Colonic mucosa (tissue), 4 donors: Measurements from ENCODE around the gene PIPOX. TPM values are rescaled to one million over a fixed set of nuclear protein-coding genes. Genes with fewer than 3 reads are reported as not detected.

Experiments
- DNase-seq: peaks from one replicate; pipeline ENCODE4 v3.0.0-alpha.2; 2020
- H3K27ac ChIP-seq: fragments of 200-600 bp; one replicate; pipeline ENCODE4 v1.8.0; 2021
- H3K27me3 ChIP-seq: fragments of 200-600 bp; one replicate; pipeline ENCODE4 v1.8.0; 2021
- H3K36me3 ChIP-seq: fragments of 200-600 bp; one replicate; pipeline ENCODE4 v1.8.0; 2021
- H3K4me1 ChIP-seq: fragments of 200-600 bp; one replicate; pipeline ENCODE4 v1.8.0; 2021; ENCODE audit warnings: mild to moderate bottlenecking
- H3K4me3 ChIP-seq: fragments of 200-600 bp; one replicate; pipeline ENCODE4 v1.8.0; 2021
- H3K9ac ChIP-seq, 2 donors: one replicate each; pipeline ENCODE4 v1.7.0; 2013; ENCODE audit warnings: control low read depth in 2 of 2, low read depth in 2 of 2, low read length in 2 of 2
- H3K9me3 ChIP-seq: fragments of 200-600 bp; one replicate; pipeline ENCODE4 v1.8.0; 2021
- intact Hi-C: fragments of 100-400 bp; cut with DNase I; formaldehyde crosslinking; loops from one replicate; pipeline ENCODE4 v1.14.1; 2022
- total RNA-seq, 2 donors: library from RNA; stranded (reverse); fragmentation: NEBNext Ultra II Directional in 1 of 2; extraction: Animal tissue kit (Norgen Biotek cat#: 25700) in 1 of 2; gene quantifications; one replicate each; pipeline ENCODE4 v1.2.1, GENCODE V29; 2021
- TF ChIP-seq, protein P1 (sequence below): fragments of 200-600 bp; IDR thresholded peaks from one replicate; pipeline ENCODE4 v1.8.0; 2022; ENCODE audit warnings: antibody characterized with exemption, mild to moderate bottlenecking
- donor health status: healthy.
- donor health status: DM: no; HTN: no; CAD: no.
- donor health status: DM: no; HTN: no; CAD: no.

PIPOX gene
- total RNA-seq, 2 donors from 2014 or later = 0.90 to 1.4 TPM

DNA sequence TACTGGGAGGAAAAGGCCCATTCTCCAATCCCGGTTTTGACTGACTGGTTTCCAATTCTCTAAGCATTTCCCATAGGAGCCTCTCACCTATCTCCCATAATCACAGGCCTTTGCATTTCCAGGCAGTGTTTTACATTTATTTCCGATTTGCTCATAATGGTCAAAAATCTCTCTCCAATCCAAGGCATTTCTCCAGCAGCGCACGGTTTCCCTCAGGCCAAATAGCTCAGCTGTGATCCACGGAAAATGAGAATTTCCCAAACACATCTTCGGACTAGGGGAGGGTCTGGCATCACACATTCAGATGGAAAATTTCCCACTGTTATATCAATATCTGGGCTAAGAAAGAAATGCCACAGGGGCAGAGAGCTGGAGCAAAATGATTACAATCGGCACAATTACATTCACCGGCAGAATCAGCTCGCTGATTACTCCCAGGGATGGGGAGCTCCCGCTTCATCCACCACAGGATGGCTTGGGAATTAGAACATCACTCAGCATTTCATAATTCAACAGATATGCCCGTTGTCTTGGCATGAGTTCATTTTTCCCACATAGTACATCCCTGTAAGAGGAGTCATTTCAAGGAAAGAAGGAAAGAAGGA lies 6.7 kb downstream of the PIPOX start:
- DNase-seq = no peak
- TF ChIP-seq, protein P1, sequence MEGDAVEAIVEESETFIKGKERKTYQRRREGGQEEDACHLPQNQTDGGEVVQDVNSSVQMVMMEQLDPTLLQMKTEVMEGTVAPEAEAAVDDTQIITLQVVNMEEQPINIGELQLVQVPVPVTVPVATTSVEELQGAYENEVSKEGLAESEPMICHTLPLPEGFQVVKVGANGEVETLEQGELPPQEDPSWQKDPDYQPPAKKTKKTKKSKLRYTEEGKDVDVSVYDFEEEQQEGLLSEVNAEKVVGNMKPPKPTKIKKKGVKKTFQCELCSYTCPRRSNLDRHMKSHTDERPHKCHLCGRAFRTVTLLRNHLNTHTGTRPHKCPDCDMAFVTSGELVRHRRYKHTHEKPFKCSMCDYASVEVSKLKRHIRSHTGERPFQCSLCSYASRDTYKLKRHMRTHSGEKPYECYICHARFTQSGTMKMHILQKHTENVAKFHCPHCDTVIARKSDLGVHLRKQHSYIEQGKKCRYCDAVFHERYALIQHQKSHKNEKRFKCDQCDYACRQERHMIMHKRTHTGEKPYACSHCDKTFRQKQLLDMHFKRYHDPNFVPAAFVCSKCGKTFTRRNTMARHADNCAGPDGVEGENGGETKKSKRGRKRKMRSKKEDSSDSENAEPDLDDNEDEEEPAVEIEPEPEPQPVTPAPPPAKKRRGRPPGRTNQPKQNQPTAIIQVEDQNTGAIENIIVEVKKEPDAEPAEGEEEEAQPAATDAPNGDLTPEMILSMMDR = no peak
- H3K27me3 ChIP-seq = no peaks in the 10 kb centered on the region
- H3K4me1 ChIP-seq = no peaks in the 10 kb centered on the region
- no peak overlapping the region for H3K9ac ChIP-seq
- no peaks in the 10 kb centered on the region for H3K36me3 ChIP-seq
- intact Hi-C loops = no loop called here
- no peaks in the 10 kb centered on the region for H3K9me3 ChIP-seq
- no peak overlapping the region for H3K27ac ChIP-seq
- H3K4me3 ChIP-seq = no peak overlapping the region

DNA sequence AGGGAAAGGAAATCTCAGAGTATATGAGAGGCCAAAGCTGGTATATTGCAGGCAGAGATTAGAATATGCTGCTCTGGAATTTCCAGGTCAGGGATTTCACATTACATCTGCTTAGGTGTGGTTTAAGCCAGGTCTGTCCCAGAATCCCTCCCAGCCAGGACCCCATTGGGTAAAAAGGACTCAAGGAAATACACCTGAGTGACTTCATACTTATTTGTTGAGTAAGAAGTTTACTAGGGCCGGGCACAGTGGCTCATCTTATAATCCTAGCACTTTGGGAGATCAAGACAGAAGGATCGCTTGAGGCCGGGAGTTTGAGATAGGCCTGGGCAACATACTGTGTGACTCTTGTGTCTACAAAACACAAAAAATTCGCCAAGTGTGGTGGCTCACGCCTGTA lies 7.2 kb downstream of the PIPOX start:
- Histone ChIP-seq H3K4me3 (no peak overlapping the region), H3K4me1 (no peaks in the 10 kb centered on the region)
- TF ChIP-seq, protein P1 = no peak

DNA sequence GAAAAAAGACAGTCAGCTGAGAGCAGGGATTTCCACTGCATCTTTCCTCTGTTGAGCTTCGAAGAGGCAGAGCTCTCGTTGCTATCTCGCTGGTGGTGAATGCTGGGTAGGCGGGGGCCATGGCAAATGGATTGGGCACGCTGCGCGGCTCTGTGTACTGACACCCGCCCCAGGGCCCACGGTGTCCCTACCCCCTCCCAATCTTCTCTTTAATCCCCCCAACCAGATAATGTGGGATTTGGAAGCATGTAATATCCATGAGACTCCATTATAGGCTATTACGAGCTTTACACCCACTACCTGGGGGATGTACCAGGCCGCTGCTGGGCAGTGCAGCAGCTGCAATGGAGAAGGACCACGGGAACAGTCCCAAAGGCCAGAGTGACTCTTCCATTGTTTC lies 8.3 kb downstream of the PIPOX start:
- H3K27ac ChIP-seq = no peak overlapping the region
- no peaks in the 10 kb centered on the region for H3K9me3 ChIP-seq
- DNase-seq = no peak
- TF ChIP-seq, protein P1 = no peak
- no peaks in the 10 kb centered on the region for H3K36me3 ChIP-seq
- no peaks in the 10 kb centered on the region for H3K4me1 ChIP-seq
- intact Hi-C loops = no loop called here
- no peak overlapping the region for H3K9ac ChIP-seq
- no peak overlapping the region for H3K4me3 ChIP-seq
- no peaks in the 10 kb centered on the region for H3K27me3 ChIP-seq

More for the DNA sequence above, 7.2 kb downstream of the PIPOX start:
- DNase-seq = no peak
- no peaks in the 10 kb centered on the region for H3K9me3 ChIP-seq
- H3K9ac ChIP-seq = no peak overlapping the region
- no peaks in the 10 kb centered on the region for H3K36me3 ChIP-seq
- intact Hi-C loops = no loop called here
- no peak overlapping the region for H3K27ac ChIP-seq
- no peaks in the 10 kb centered on the region for H3K27me3 ChIP-seq

DNA sequence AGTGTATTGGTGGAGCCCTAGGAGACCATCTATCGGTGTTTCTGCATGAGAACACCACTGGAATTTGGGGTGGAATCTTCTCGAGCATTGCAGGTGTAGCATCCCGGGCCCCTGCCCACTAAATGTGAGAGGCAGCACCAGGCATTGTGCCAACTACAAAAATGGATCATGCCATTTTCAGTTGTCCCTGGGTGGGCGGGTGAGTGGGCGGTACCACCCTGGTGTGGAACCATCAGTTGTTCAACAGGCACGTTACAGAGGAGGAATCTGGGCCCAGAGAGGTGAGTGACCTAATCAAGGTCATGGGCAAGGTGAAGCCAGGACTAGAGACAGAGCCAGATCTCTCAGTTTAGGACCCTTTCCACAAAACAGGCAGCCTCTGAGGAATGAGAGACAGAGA lies 8.8 kb downstream of the PIPOX start:
- H3K4me1 ChIP-seq = no peaks in the 10 kb centered on the region
- TF ChIP-seq, protein P1 = no peak
- intact Hi-C loops = no loop called here
- no peak overlapping the region for H3K4me3 ChIP-seq
- H3K27me3 ChIP-seq = no peaks in the 10 kb centered on the region
- H3K9me3 ChIP-seq = no peaks in the 10 kb centered on the region
- H3K36me3 ChIP-seq = no peaks in the 10 kb centered on the region
- H3K9ac ChIP-seq = no peak overlapping the region
- H3K27ac ChIP-seq = no peak overlapping the region
- no peak for DNase-seq

DNA sequence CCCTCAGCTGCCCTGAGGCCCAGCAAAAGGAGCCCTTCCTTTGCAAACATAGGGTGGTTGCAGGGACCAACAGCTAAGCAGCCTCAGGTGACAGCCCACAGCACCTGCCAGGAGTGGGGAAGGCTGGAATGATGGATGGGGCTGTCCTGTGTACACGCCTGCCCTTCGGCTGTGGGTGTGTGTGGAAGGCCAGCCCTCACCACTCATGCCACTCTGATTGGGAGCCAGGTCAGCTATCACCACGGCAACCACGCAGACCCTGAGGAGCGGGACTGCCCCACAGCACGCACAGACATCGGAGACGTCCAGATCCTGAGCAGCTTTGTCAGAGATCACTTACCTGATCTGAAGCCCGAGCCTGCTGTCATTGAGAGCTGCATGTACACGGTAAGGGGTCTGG lies 11.9 kb downstream of the PIPOX start:
- DNase-seq = no peak
- Histone ChIP-seq H3K4me3 (no peak overlapping the region), H3K9me3 (no peaks in the 10 kb centered on the region), H3K36me3 (no peaks in the 10 kb centered on the region), H3K4me1 (no peaks in the 10 kb centered on the region), H3K9ac (no peak overlapping the region), H3K27ac (no peak overlapping the region), H3K27me3 (no peaks in the 10 kb centered on the region)
- TF ChIP-seq, protein P1 = no peak
- intact Hi-C loops = no loop called here
